ENCODE data around the gene ZNF518B.

DNA sequence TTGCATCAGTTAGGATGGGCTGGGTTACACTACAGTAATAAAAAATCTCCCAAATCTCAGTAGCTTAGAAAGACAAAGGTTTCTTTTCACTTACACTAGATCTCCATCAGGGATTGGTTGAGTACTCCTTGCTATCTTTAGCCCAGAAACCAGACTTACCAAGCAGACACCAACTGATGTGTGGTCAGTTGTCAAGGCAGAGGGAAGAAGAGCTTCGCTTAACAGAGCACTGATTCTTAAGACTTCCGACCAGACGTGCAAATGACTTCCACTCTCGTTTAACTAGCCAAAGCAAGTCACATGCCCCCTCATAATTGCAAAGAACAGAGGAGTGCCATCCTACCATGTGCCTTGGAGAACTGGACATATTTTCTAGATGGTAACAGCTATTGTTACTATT lies 5.7 kb upstream of the ZNF518B start:
- TF ChIP-seq, protein P1, sequence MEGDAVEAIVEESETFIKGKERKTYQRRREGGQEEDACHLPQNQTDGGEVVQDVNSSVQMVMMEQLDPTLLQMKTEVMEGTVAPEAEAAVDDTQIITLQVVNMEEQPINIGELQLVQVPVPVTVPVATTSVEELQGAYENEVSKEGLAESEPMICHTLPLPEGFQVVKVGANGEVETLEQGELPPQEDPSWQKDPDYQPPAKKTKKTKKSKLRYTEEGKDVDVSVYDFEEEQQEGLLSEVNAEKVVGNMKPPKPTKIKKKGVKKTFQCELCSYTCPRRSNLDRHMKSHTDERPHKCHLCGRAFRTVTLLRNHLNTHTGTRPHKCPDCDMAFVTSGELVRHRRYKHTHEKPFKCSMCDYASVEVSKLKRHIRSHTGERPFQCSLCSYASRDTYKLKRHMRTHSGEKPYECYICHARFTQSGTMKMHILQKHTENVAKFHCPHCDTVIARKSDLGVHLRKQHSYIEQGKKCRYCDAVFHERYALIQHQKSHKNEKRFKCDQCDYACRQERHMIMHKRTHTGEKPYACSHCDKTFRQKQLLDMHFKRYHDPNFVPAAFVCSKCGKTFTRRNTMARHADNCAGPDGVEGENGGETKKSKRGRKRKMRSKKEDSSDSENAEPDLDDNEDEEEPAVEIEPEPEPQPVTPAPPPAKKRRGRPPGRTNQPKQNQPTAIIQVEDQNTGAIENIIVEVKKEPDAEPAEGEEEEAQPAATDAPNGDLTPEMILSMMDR (IDR thresholded peaks at IDR 0.05 in 4 of 5, conservative IDR thresholded peaks at IDR 0.05 in 1 of 5): no peak
- no peak for TF ChIP-seq POLR2A (IDR thresholded peaks at IDR 0.05)

Measured in gastrocnemius medialis (tissue), 4 donors.